Activated naive CD4-positive, alpha-beta T cell treated with anti-CD3 and anti-CD28 coated beads, Interleukin-2, amount 10 ng/mL, durations not matched to agents 7 days and 5 days (primary cell): ENCODE measurements around the gene SH3RF3.
"Not testable (repeated sequence)": the region's sequence is repeated elsewhere in the genome, so short reads cannot be mapped to it uniquely, and the experiment has no call there.

Experiments
- CTCF ChIA-PET: fragments of 350-600 bp; sonication (Branson Sonifier 250); formaldehyde crosslinking; loops from one replicate; lab custom pipeline; 2021; ENCODE audit warnings: antibody characterized with exemption; lab: Charles Lee
- DNase-seq: peaks from one replicate; pipeline ENCODE4 v3.0.0-alpha.2; 2020
- H3K27ac Mint-ChIP-seq: one replicate; pipeline ENCODE4 v1.8.0; 2021; ENCODE audit warnings: mild to moderate bottlenecking, moderate library complexity, mixed read lengths
- H3K27me3 Mint-ChIP-seq: one replicate; pipeline ENCODE4 v1.8.0; 2021; ENCODE audit warnings: mild to moderate bottlenecking, mixed read lengths
- H3K36me3 Mint-ChIP-seq: one replicate; pipeline ENCODE4 v1.8.0; 2021; ENCODE audit warnings: mixed read lengths
- H3K4me1 Mint-ChIP-seq: one replicate; pipeline ENCODE4 v1.8.0; 2021; ENCODE audit warnings: mixed read lengths
- H3K4me3 Mint-ChIP-seq: one replicate; pipeline ENCODE4 v1.8.0; 2021; ENCODE audit warnings: mild to moderate bottlenecking, moderate library complexity, mixed read lengths
- H3K9me3 Mint-ChIP-seq: one replicate; pipeline ENCODE4 v1.8.0; 2021; ENCODE audit warnings: mixed read lengths

The SH3RF3 gene

GRCh38 chr2:109536556-109536955 is 407.6 kb downstream of the SH3RF3 start:
- CTCF ChIA-PET = interaction anchor here (1.3 kb wide), 1 partner anchor 26 kb away, joined by 6 read pairs; no protein-coding TSS in a partner anchor
- DNase-seq, H3K36me3 Mint-ChIP-seq: not testable (repeated sequence)

GRCh38 chr2:109537565-109538222 is 408.7 kb downstream of the SH3RF3 start:
- H3K36me3 Mint-ChIP-seq = no peaks in the 10 kb centered on the region
- CTCF ChIA-PET = no interaction called here
- H3K4me3 Mint-ChIP-seq = no peak overlapping the region
- H3K9me3 Mint-ChIP-seq = no peaks in the 10 kb centered on the region
- DNase-seq = no peak
- no peak overlapping the region for H3K27ac Mint-ChIP-seq
- no peaks in the 10 kb centered on the region for H3K4me1 Mint-ChIP-seq
- peaks cover 26% of the 10 kb centered on the region for H3K27me3 Mint-ChIP-seq

More at GRCh38 chr2:109536556-109536955, 407.6 kb downstream of the SH3RF3 start:
- peaks cover 30% of the 10 kb centered on the region for H3K27me3 Mint-ChIP-seq
- not testable (repeated sequence) for H3K27ac Mint-ChIP-seq, H3K4me1 Mint-ChIP-seq, H3K9me3 Mint-ChIP-seq, H3K4me3 Mint-ChIP-seq

- DNase-seq = no peak
- H3K27ac Mint-ChIP-seq = no peak overlapping the region
- peaks cover 23% of the 10 kb centered on the region for H3K27me3 Mint-ChIP-seq
- CTCF ChIA-PET = no interaction called here
- no peaks in the 10 kb centered on the region for H3K4me1 Mint-ChIP-seq
- no peaks in the 10 kb centered on the region for H3K9me3 Mint-ChIP-seq
- H3K4me3 Mint-ChIP-seq = no peak overlapping the region
- H3K36me3 Mint-ChIP-seq = no peaks in the 10 kb centered on the region
These were observed 409.5 kb downstream of the SH3RF3 start for GRCh38 chr2:109538546-109538945.

DNA sequence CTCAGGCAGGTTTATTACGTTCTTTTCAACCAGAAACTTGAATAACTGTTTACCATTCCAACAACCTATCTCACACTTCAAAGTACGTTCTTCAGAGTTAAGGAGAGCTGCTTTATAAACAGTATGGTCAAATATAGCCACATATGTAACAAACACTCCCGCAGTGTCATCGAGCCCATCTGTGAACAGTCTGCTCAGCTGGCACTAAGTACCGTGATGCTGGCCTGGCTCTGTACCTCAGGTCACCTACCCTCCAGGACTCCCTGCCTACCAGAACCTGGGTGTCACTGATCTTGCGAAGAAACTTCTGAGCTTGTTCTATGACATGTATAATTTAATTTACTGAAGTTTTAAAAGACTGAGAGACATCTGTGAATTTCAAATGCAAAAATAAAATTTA is 413.4 kb downstream of the SH3RF3 start:
- Mint-ChIP-seq H3K27ac (no peak overlapping the region), H3K36me3 (no peaks in the 10 kb centered on the region), H3K27me3 (peaks cover 26% of the 10 kb centered on the region), H3K4me1 (no peaks in the 10 kb centered on the region), H3K9me3 (no peaks in the 10 kb centered on the region), H3K4me3 (no peak overlapping the region)
- CTCF ChIA-PET = no interaction called here
- DNase-seq = no peak

- CTCF ChIA-PET = interaction anchor here (0.6 to 2.6 kb wide), 19 partner anchors 10 to 1391 kb away, joined by 3 to 18 read pairs (median 5); no protein-coding TSS in a partner anchor
- H3K27ac Mint-ChIP-seq = no peak overlapping the region
- peaks cover 18% of the 10 kb centered on the region for H3K27me3 Mint-ChIP-seq
- no peaks in the 10 kb centered on the region for H3K4me1 Mint-ChIP-seq
- H3K36me3 Mint-ChIP-seq = no peaks in the 10 kb centered on the region
- H3K4me3 Mint-ChIP-seq = no peak overlapping the region
- H3K9me3 Mint-ChIP-seq = no peaks in the 10 kb centered on the region
- DNase-seq = peak; percentile 68
These were observed 417.1 kb downstream of the SH3RF3 start for GRCh38 chr2:109545828-109546713.

- no peak for DNase-seq
- H3K27ac Mint-ChIP-seq = no peak overlapping the region
- no peaks in the 10 kb centered on the region for H3K4me1 Mint-ChIP-seq
- peaks cover 17% of the 10 kb centered on the region for H3K27me3 Mint-ChIP-seq
- no peaks in the 10 kb centered on the region for H3K9me3 Mint-ChIP-seq
- H3K4me3 Mint-ChIP-seq = no peak overlapping the region
- CTCF ChIA-PET = interaction anchor here (0.6 to 2.2 kb wide), 11 partner anchors 10 to 1203 kb away, joined by 3 to 10 read pairs (median 3); no protein-coding TSS in a partner anchor
- H3K36me3 Mint-ChIP-seq = no peaks in the 10 kb centered on the region
These were observed 418.3 kb downstream of the SH3RF3 start for GRCh38 chr2:109547280-109547679.

GRCh38 chr2:109549016-109549590 is 420.1 kb downstream of the SH3RF3 start:
- no peak overlapping the region for H3K27ac Mint-ChIP-seq
- H3K36me3 Mint-ChIP-seq = no peaks in the 10 kb centered on the region
- H3K4me1 Mint-ChIP-seq = no peaks in the 10 kb centered on the region
- H3K4me3 Mint-ChIP-seq = no peak overlapping the region
- CTCF ChIA-PET = interaction anchor here (1.4 kb wide), 1 partner anchor 39 kb away, joined by 3 read pairs; no protein-coding TSS in a partner anchor
- DNase-seq = no peak
- peaks cover 14% of the 10 kb centered on the region for H3K27me3 Mint-ChIP-seq
- H3K9me3 Mint-ChIP-seq = no peaks in the 10 kb centered on the region
